ENCODE results near the gene PLEKHA7.

DNA sequence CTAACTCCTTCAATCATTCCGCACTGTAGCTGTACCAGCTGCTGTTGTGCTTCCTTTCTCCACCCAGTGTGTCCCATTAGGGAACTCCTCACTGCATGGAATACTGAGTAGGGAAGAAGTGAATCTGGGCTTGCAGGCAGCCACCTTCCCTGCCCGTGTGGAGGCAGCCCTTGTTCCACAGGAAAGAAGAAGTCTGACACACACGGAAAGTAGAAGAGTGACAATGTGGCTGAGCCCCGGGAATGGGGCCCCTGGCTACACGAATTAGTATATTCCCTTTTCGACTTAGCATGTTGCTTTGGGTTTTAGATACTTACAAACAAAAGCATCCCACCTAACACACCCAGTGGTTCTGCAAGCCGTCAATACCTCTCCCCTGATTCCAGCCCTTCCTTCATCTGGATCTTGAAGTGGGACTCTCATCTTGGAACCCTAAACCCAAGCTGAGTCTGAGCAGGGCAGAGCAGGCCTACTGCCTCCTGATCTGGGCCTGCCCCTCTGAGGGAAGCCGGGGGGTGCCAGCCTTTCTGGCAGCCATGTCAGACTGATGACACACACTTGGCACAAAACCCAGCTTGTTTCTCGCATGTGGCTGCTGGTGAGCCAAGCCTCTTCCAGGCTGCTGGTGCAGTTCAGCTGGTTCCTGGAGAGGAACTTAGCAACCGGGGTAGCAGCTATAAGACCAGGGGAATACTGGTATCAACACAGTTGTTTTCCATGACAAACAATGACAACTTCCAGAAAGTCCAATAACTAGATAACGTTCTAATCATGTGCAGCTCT is 204.1 kb downstream of the PLEKHA7 start:
- TF ChIP-seq CTCF (IDR thresholded peaks at IDR 0.05) (no peak), POLR2A (IDR thresholded peaks at IDR 0.05) (no peak)

Measured in suprapubic skin (tissue), 3 donors.